Mesodermal cell (in vitro differentiated cells): Measurements from ENCODE around the gene CFHR2.

Source experiments
- H3K27ac ChIP-seq: 2 replicates; pipeline ENCODE4 v1.7.0; 2013; ENCODE audit warnings: mild to moderate bottlenecking, low read depth, low read length, moderate library complexity; ENCODE audit not compliant: severe bottlenecking
- H3K36me3 ChIP-seq: 2 replicates; pipeline ENCODE4 v1.7.1; 2013; ENCODE audit warnings: mild to moderate bottlenecking, low read length, moderate library complexity; ENCODE audit not compliant: control insufficient read depth, insufficient read depth
- H3K4me1 ChIP-seq: one replicate; pipeline ENCODE4 v1.7.1; 2013; ENCODE audit warnings: mild to moderate bottlenecking, low read length; ENCODE audit not compliant: insufficient read depth, control insufficient read depth, poor library complexity, severe bottlenecking
- H3K4me3 ChIP-seq: 2 replicates; pipeline ENCODE4 v1.7.0; 2013; ENCODE audit warnings: low read length, control low read depth, mild to moderate bottlenecking; ENCODE audit not compliant: insufficient read depth, poor library complexity, severe bottlenecking; ENCODE audit errors: extremely low read depth
- H3K9me3 ChIP-seq: 2 replicates; pipeline ENCODE4 v1.7.1; 2013; ENCODE audit warnings: mild to moderate bottlenecking, low read length, moderate library complexity; ENCODE audit not compliant: control insufficient read depth
- WGBS, 2 experiments: methylation state at CpG; one replicate each; pipeline ENCODE4 v1.1.5; 2013; ENCODE audit warnings: missing lambda C conversion rate in 2 of 2; ENCODE audit not compliant: insufficient coverage in 2 of 2; 5-methylcytosine and 5-hydroxymethylcytosine counted together

CFHR2 gene

GRCh38 chr1:197001828-197002227 lies 58.3 kb downstream of the CFHR2 start:
- Histone ChIP-seq H3K4me3 (no peak overlapping the region), H3K27ac (no peak overlapping the region), H3K9me3 (no peaks in the 10 kb centered on the region), H3K36me3 (no peaks in the 10 kb centered on the region), H3K4me1 (no peaks in the 10 kb centered on the region)
- 100% methylated on average over 1 of the region's 2 CpGs; no CpG with 5 or more reads in 1 of the 2 experiments for WGBS, 2 experiments

- Histone ChIP-seq H3K27ac (no peak overlapping the region), H3K4me3 (no peak overlapping the region), H3K9me3 (no peaks in the 10 kb centered on the region), H3K4me1 (no peaks in the 10 kb centered on the region), H3K36me3 (no peaks in the 10 kb centered on the region)
- 80 to 93% methylated on average over 1 to 2 of the region's 2 CpGs for WGBS, 2 experiments
These were observed 59.6 kb downstream of the CFHR2 start for GRCh38 chr1:197003132-197003531.

- H3K27ac ChIP-seq: no peak overlapping the region
- no peaks in the 10 kb centered on the region for H3K36me3 ChIP-seq
- no peak overlapping the region for H3K4me3 ChIP-seq
- H3K9me3 ChIP-seq: peaks cover 4% of the 10 kb centered on the region
- WGBS, 2 experiments: 76 to 83% methylated on average over 3 to 4 of the region's 6 CpGs
- H3K4me1 ChIP-seq: no peaks in the 10 kb centered on the region
These were observed 65.3 kb downstream of the CFHR2 start for GRCh38 chr1:197008861-197009260.
